WTC11 (cell line): ENCODE results near the gene RTP2. TPM values are rescaled to one million over a fixed set of nuclear protein-coding genes. Genes with fewer than 3 reads are reported as not detected.

ENCODE experiments used
- ATAC-seq: fragments of 200-7000 bp; cut with Tn5 transposase; 2 replicates; pipeline ENCODE4 v1.10.0; 2021; ENCODE audit warnings: mild to moderate bottlenecking, moderate library complexity
- CTCF ChIA-PET: fragments of 300-600 bp; sonication (Branson Sonifier 250); formaldehyde crosslinking; loops from one replicate; lab custom pipeline; 2021; ENCODE audit warnings: antibody characterized with exemption; lab: Charles Lee
- POLR2A ChIA-PET: fragments of 350-600 bp; sonication (Branson Sonifier 250); formaldehyde crosslinking; loops from one replicate; lab custom pipeline; 2021; ENCODE audit warnings: antibody characterized with exemption; lab: Charles Lee
- DNase-seq: peaks from one replicate; pipeline ENCODE4 v3.0.0; 2021; ENCODE audit warnings: low spot score
- H3K27ac Mint-ChIP-seq: 2 replicates; pipeline ENCODE4 v1.8.0; 2021; ENCODE audit warnings: mixed read lengths
- H3K27me3 Mint-ChIP-seq: 2 replicates; pipeline ENCODE4 v1.8.0; 2021; ENCODE audit warnings: low read depth, mild to moderate bottlenecking, moderate library complexity, mixed read lengths
- H3K36me3 Mint-ChIP-seq: 2 replicates; pipeline ENCODE4 v1.8.0; 2021; ENCODE audit warnings: mixed read lengths
- H3K4me1 Mint-ChIP-seq: 2 replicates; pipeline ENCODE4 v1.8.0; 2022; ENCODE audit warnings: mixed read lengths
- H3K4me3 Mint-ChIP-seq: 2 replicates; pipeline ENCODE4 v1.8.0; 2021; ENCODE audit warnings: mild to moderate bottlenecking, moderate library complexity, mixed read lengths
- H3K9me3 Mint-ChIP-seq: 2 replicates; pipeline ENCODE4 v1.8.0; 2021; ENCODE audit warnings: mixed read lengths
- ELF4 ChIP-seq: sonication (generic); formaldehyde crosslinking; IDR thresholded peaks from 2 replicates; pipeline ENCODE4 v1.8.1; 2022; ENCODE audit warnings: low read depth, mild to moderate bottlenecking, moderate library complexity, missing genetic modification reagents
- ESRRA ChIP-seq: sonication (generic); formaldehyde crosslinking; IDR thresholded peaks from 2 replicates; pipeline ENCODE4 v1.8.1; 2022; ENCODE audit warnings: mild to moderate bottlenecking, missing genetic modification reagents, borderline replicate concordance
- GABPB1 ChIP-seq: sonication (generic); formaldehyde crosslinking; IDR thresholded peaks from 2 replicates; pipeline ENCODE4 v1.8.1; 2023; ENCODE audit warnings: mild to moderate bottlenecking, missing genetic modification reagents
- GTF2I ChIP-seq: fragments of 250-450 bp; sonication (Bioruptor Pico); conservative IDR thresholded peaks from 2 replicates; pipeline ENCODE4 v1.4.0; 2021; ENCODE audit warnings: mild to moderate bottlenecking
- NFYB ChIP-seq: sonication (generic); formaldehyde crosslinking; conservative IDR thresholded peaks from 2 replicates; pipeline ENCODE4 v1.8.0; 2022; ENCODE audit warnings: low read depth, missing genetic modification reagents
- NR3C1 ChIP-seq: sonication (generic); formaldehyde crosslinking; conservative IDR thresholded peaks from 2 replicates; pipeline ENCODE4 v1.8.1; 2023; ENCODE audit warnings: low read depth, mild to moderate bottlenecking, missing genetic modification reagents
- SMAD3 ChIP-seq: sonication (generic); formaldehyde crosslinking; IDR thresholded peaks from 2 replicates; pipeline ENCODE4 v1.8.0; 2022; ENCODE audit warnings: missing genetic modification reagents, mild to moderate bottlenecking, borderline replicate concordance
- TEAD1 ChIP-seq: sonication (generic); formaldehyde crosslinking; IDR thresholded peaks from 2 replicates; pipeline ENCODE4 v1.8.0; 2022; ENCODE audit warnings: mild to moderate bottlenecking, missing genetic modification reagents
- ZNF138 ChIP-seq: sonication (generic); formaldehyde crosslinking; conservative IDR thresholded peaks from 2 replicates; pipeline ENCODE4 v1.8.1; 2022; ENCODE audit warnings: mild to moderate bottlenecking, moderate library complexity, missing genetic modification reagents
- ZNF396 ChIP-seq: fragments of 250-450 bp; sonication (Bioruptor Pico); IDR thresholded peaks from 2 replicates; pipeline ENCODE4 v1.8.0; 2021; ENCODE audit warnings: mild to moderate bottlenecking, moderate library complexity, borderline replicate concordance
- ZNF423 ChIP-seq: fragments of 250-450 bp; sonication (Bioruptor Pico); IDR thresholded peaks from 2 replicates; pipeline ENCODE4 v2.1.2; 2022; ENCODE audit warnings: mild to moderate bottlenecking, moderate library complexity
- total RNA-seq: library from RNA; stranded (reverse); gene quantifications from 3 replicates; pipeline ENCODE4 v1.2.3, GENCODE V29; 2021
- TF ChIP-seq, protein P1 (sequence below): fragments of 250-450 bp; sonication (Bioruptor Pico); IDR thresholded peaks from 2 replicates; pipeline ENCODE4 v1.8.0; 2021; ENCODE audit warnings: mild to moderate bottlenecking
- TF ChIP-seq, protein P2 (sequence below): sonication (generic); formaldehyde crosslinking; conservative IDR thresholded peaks from 2 replicates; pipeline ENCODE4 v1.8.1; 2023; ENCODE audit warnings: mild to moderate bottlenecking, low read depth, missing genetic modification reagents, moderate library complexity
- TF ChIP-seq, protein P3 (sequence below): fragments of 250-450 bp; sonication (Bioruptor Pico); IDR thresholded peaks from 2 replicates; pipeline ENCODE4 v1.9.0; 2021; ENCODE audit warnings: mild to moderate bottlenecking
- TF ChIP-seq, protein P4 (sequence below): sonication (generic); formaldehyde crosslinking; IDR thresholded peaks from 2 replicates; pipeline ENCODE4 v1.8.1; 2023; ENCODE audit warnings: mild to moderate bottlenecking, missing genetic modification reagents, moderate library complexity
- TF ChIP-seq, protein P5 (sequence below): sonication (generic); formaldehyde crosslinking; IDR thresholded peaks from 2 replicates; pipeline ENCODE4 v1.8.0; 2022; ENCODE audit warnings: mild to moderate bottlenecking, missing genetic modification reagents
- TF ChIP-seq, protein P6 (sequence below): sonication (generic); formaldehyde crosslinking; IDR thresholded peaks from 2 replicates; pipeline ENCODE4 v1.8.1; 2022; ENCODE audit warnings: low read depth, mild to moderate bottlenecking, moderate library complexity, missing genetic modification reagents, borderline replicate concordance
- TF ChIP-seq, protein P7 (sequence below): sonication (generic); formaldehyde crosslinking; IDR thresholded peaks from 2 replicates; pipeline ENCODE4 v1.8.0; 2023; ENCODE audit warnings: missing genetic modification reagents

The RTP2 gene
- total RNA-seq, 1 experiment from 2014 or later, result not detected

GRCh38 chr3:187695449-187695848, 6.9 kb downstream of the RTP2 start:
- TF ChIP-seq ZNF138 (CRISPR knock-in tag) (no peak), NFYB (CRISPR knock-in tag) (no peak)
- CTCF ChIA-PET, result interaction anchor here (2.6 kb wide), 1 partner anchor 376 kb away, joined by 9 read pairs; no protein-coding TSS in a partner anchor
- POLR2A ChIA-PET, result no interaction called here
- no peak for ATAC-seq
- Mint-ChIP-seq H3K4me3 (no peak overlapping the region), H3K9me3 (peaks cover 4% of the 10 kb centered on the region; the same call in 1 of the 2 replicates), H3K27me3 (peaks cover 8% of the 10 kb centered on the region; the same call in 1 of the 2 replicates), H3K36me3 (no peaks in the 10 kb centered on the region), H3K4me1 (no peaks in the 10 kb centered on the region), H3K27ac (no peak overlapping the region)
- DNase-seq, result no peak

DNA sequence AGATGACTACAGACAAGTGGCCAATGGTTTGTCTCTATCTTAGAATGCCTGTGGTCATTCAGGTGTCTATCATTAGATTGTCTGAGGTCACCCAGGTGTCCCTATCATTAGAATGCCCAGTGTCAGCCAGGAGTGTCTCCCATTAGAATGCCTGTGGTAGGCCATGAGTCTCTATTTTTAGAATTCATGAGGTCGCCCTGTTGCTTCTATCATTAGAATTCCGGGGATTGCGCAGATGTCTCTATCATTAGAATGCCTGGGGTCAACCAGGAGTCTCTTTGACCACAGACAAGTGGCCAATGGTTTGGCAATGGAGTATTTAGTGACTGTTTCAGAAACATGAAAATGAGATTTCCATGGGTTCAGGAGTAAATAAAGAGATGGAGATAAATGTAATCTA, 7.6 kb downstream of the RTP2 start:
- no peak overlapping the region for H3K27ac Mint-ChIP-seq
- ChIA-PET POLR2A (no interaction called here), CTCF (interaction anchor here (2.6 kb wide), 1 partner anchor 375 kb away, joined by 9 read pairs; no protein-coding TSS in a partner anchor)
- no peak for ATAC-seq
- H3K36me3 Mint-ChIP-seq, result no peaks in the 10 kb centered on the region
- H3K4me1 Mint-ChIP-seq, result no peaks in the 10 kb centered on the region
- H3K9me3 Mint-ChIP-seq, result peaks cover 4% of the 10 kb centered on the region; the same call in 1 of the 2 replicates
- H3K4me3 Mint-ChIP-seq, result no peak overlapping the region
- TF ChIP-seq, protein P1, sequence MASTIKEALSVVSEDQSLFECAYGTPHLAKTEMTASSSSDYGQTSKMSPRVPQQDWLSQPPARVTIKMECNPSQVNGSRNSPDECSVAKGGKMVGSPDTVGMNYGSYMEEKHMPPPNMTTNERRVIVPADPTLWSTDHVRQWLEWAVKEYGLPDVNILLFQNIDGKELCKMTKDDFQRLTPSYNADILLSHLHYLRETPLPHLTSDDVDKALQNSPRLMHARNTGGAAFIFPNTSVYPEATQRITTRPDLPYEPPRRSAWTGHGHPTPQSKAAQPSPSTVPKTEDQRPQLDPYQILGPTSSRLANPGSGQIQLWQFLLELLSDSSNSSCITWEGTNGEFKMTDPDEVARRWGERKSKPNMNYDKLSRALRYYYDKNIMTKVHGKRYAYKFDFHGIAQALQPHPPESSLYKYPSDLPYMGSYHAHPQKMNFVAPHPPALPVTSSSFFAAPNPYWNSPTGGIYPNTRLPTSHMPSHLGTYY, result no peak
- peaks cover 8% of the 10 kb centered on the region; the same call in 1 of the 2 replicates for H3K27me3 Mint-ChIP-seq
- no peak for DNase-seq

DNA sequence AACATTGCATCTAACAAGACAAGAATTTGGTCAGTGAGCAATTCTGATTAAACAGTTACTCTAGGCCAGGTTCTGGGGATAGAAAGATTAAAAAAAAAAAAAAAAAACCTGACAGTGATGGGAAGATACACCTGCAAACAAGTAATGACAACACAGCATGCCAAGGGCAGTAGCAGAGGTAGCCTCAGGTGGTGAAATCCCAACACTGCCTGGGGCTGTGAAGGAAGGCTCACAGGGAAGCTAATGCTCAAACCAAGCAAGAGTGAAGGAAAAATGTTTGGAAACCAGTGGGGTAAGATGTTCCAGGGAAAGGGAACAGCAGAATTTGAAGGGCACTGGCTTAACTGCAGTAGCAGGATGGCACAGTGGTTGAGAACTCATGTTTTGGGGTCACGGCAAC, 8.9 kb downstream of the RTP2 start:
- ATAC-seq (no peak), DNase-seq (no peak)
- H3K9me3 Mint-ChIP-seq, result peaks cover 4% of the 10 kb centered on the region; the same call in 1 of the 2 replicates
- no peak overlapping the region for H3K27ac Mint-ChIP-seq
- POLR2A ChIA-PET, result no interaction called here
- no peak for TF ChIP-seq ELF4 (CRISPR knock-in tag)
- TF ChIP-seq, protein P2, sequence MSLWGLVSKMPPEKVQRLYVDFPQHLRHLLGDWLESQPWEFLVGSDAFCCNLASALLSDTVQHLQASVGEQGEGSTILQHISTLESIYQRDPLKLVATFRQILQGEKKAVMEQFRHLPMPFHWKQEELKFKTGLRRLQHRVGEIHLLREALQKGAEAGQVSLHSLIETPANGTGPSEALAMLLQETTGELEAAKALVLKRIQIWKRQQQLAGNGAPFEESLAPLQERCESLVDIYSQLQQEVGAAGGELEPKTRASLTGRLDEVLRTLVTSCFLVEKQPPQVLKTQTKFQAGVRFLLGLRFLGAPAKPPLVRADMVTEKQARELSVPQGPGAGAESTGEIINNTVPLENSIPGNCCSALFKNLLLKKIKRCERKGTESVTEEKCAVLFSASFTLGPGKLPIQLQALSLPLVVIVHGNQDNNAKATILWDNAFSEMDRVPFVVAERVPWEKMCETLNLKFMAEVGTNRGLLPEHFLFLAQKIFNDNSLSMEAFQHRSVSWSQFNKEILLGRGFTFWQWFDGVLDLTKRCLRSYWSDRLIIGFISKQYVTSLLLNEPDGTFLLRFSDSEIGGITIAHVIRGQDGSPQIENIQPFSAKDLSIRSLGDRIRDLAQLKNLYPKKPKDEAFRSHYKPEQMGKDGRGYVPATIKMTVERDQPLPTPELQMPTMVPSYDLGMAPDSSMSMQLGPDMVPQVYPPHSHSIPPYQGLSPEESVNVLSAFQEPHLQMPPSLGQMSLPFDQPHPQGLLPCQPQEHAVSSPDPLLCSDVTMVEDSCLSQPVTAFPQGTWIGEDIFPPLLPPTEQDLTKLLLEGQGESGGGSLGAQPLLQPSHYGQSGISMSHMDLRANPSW (CRISPR knock-in tag), result no peak
- CTCF ChIA-PET, result interaction anchor here (1.2 kb wide), 2 partner anchors 14 to 373 kb away, joined by 4 to 5 read pairs; no protein-coding TSS in a partner anchor
- peaks cover 8% of the 10 kb centered on the region; the same call in 1 of the 2 replicates for H3K27me3 Mint-ChIP-seq
- 0 out of 2 replicates have a peak, but pooled peaks cover 3% of the 10 kb centered on the region for H3K4me1 Mint-ChIP-seq
- no peaks in the 10 kb centered on the region for H3K36me3 Mint-ChIP-seq
- no peak overlapping the region for H3K4me3 Mint-ChIP-seq

- no peak overlapping the region for H3K4me3 Mint-ChIP-seq
- ATAC-seq (no peak), DNase-seq (no peak)
- 0 out of 2 replicates have a peak, but pooled peaks cover 3% of the 10 kb centered on the region for H3K4me1 Mint-ChIP-seq
- peaks cover 8% of the 10 kb centered on the region for H3K27me3 Mint-ChIP-seq
- ChIA-PET CTCF (no interaction called here), POLR2A (interaction anchor here (0.6 kb wide), 1 partner anchor 326 kb away, joined by 3 read pairs; no protein-coding TSS in a partner anchor)
- peaks cover 23% of the 10 kb centered on the region for H3K36me3 Mint-ChIP-seq
- H3K9me3 Mint-ChIP-seq, result peaks cover 28% of the 10 kb centered on the region
- H3K27ac Mint-ChIP-seq, result no peak overlapping the region
- TF ChIP-seq, protein P3, sequence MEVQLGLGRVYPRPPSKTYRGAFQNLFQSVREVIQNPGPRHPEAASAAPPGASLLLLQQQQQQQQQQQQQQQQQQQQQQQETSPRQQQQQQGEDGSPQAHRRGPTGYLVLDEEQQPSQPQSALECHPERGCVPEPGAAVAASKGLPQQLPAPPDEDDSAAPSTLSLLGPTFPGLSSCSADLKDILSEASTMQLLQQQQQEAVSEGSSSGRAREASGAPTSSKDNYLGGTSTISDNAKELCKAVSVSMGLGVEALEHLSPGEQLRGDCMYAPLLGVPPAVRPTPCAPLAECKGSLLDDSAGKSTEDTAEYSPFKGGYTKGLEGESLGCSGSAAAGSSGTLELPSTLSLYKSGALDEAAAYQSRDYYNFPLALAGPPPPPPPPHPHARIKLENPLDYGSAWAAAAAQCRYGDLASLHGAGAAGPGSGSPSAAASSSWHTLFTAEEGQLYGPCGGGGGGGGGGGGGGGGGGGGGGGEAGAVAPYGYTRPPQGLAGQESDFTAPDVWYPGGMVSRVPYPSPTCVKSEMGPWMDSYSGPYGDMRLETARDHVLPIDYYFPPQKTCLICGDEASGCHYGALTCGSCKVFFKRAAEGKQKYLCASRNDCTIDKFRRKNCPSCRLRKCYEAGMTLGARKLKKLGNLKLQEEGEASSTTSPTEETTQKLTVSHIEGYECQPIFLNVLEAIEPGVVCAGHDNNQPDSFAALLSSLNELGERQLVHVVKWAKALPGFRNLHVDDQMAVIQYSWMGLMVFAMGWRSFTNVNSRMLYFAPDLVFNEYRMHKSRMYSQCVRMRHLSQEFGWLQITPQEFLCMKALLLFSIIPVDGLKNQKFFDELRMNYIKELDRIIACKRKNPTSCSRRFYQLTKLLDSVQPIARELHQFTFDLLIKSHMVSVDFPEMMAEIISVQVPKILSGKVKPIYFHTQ (CRISPR knock-in tag), result no peak
- TF ChIP-seq GTF2I (CRISPR knock-in tag) (no peak), TEAD1 (CRISPR knock-in tag) (no peak), NR3C1 (no peak), ESRRA (CRISPR knock-in tag) (no peak), ZNF396 (CRISPR knock-in tag) (no peak), SMAD3 (CRISPR knock-in tag) (no peak), ZNF423 (CRISPR knock-in tag) (no peak), GABPB1 (CRISPR knock-in tag) (no peak)
- TF ChIP-seq, protein P4, sequence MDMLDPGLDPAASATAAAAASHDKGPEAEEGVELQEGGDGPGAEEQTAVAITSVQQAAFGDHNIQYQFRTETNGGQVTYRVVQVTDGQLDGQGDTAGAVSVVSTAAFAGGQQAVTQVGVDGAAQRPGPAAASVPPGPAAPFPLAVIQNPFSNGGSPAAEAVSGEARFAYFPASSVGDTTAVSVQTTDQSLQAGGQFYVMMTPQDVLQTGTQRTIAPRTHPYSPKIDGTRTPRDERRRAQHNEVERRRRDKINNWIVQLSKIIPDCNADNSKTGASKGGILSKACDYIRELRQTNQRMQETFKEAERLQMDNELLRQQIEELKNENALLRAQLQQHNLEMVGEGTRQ, result no peak
- TF ChIP-seq, protein P5, sequence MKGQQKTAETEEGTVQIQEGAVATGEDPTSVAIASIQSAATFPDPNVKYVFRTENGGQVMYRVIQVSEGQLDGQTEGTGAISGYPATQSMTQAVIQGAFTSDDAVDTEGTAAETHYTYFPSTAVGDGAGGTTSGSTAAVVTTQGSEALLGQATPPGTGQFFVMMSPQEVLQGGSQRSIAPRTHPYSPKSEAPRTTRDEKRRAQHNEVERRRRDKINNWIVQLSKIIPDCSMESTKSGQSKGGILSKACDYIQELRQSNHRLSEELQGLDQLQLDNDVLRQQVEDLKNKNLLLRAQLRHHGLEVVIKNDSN (CRISPR knock-in tag), result no peak
- TF ChIP-seq, protein P6, sequence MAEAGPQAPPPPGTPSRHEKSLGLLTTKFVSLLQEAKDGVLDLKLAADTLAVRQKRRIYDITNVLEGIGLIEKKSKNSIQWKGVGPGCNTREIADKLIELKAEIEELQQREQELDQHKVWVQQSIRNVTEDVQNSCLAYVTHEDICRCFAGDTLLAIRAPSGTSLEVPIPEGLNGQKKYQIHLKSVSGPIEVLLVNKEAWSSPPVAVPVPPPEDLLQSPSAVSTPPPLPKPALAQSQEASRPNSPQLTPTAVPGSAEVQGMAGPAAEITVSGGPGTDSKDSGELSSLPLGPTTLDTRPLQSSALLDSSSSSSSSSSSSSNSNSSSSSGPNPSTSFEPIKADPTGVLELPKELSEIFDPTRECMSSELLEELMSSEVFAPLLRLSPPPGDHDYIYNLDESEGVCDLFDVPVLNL (CRISPR knock-in tag), result no peak
- TF ChIP-seq, protein P7, sequence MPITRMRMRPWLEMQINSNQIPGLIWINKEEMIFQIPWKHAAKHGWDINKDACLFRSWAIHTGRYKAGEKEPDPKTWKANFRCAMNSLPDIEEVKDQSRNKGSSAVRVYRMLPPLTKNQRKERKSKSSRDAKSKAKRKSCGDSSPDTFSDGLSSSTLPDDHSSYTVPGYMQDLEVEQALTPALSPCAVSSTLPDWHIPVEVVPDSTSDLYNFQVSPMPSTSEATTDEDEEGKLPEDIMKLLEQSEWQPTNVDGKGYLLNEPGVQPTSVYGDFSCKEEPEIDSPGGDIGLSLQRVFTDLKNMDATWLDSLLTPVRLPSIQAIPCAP (CRISPR knock-in tag), result no peak
These were observed 12.4 kb downstream of the RTP2 start for GRCh38 chr3:187689984-187690383.
